Measurements from ENCODE around the gene ARHGAP27. TPM values are rescaled to one million over a fixed set of nuclear protein-coding genes. Genes with fewer than 3 reads are reported as not detected.
A peak's percentile ranks its signal among the peaks of the same experiment; 100 is the strongest.

ARHGAP27 gene
- total and polyA plus RNA-seq, 2 of the 13 experiments (the other 11 are each of a cell fraction or from before 2014, with no cell fraction given): 15.5 to 18.9 TPM

- TF ChIP-seq HDAC2 (CRISPR knock-in tag; IDR thresholded peaks at IDR 0.05) (peak; percentile 45), JUN (CRISPR knock-in tag; IDR thresholded peaks at IDR 0.05) (no peak), PPARG (CRISPR knock-in tag; conservative IDR thresholded peaks at IDR 0.05) (no peak), ELK4 (CRISPR knock-in tag; IDR thresholded peaks at IDR 0.05; ENCODE audit: borderline replicate concordance) (no peak), MIER3 (CRISPR knock-in tag; IDR thresholded peaks at IDR 0.05; ENCODE audit: borderline replicate concordance) (peak; percentile 72; the same call in 1 of the 2 replicates), ZBTB38 (CRISPR knock-in tag; IDR thresholded peaks at IDR 0.05) (peak; percentile 95), ZNF34 (CRISPR knock-in tag; IDR thresholded peaks at IDR 0.05; ENCODE audit: borderline replicate concordance) (no peak), ZNF558 (CRISPR knock-in tag; IDR thresholded peaks at IDR 0.05; ENCODE audit: borderline replicate concordance) (no peak), ZBTB21 (CRISPR knock-in tag; IDR thresholded peaks at IDR 0.05) (no peak), MXD4 (CRISPR knock-in tag; IDR thresholded peaks at IDR 0.05) (peak; percentile 66; the same call in 1 of the 2 replicates), BATF2 (CRISPR knock-in tag; IDR thresholded peaks at IDR 0.05) (no peak), NR3C1 (CRISPR knock-in tag; IDR thresholded peaks at IDR 0.05) (no peak), SRSF1 (optimal IDR thresholded peaks at IDR 0.05; ENCODE audit: low read depth, low read length) (no peak), HDAC1 (CRISPR knock-in tag; IDR thresholded peaks at IDR 0.05) (peak; percentile 59), ZIK1 (CRISPR knock-in tag; IDR thresholded peaks at IDR 0.05; ENCODE audit: borderline replicate concordance, low read depth) (no peak), AHDC1 (CRISPR knock-in tag; IDR thresholded peaks at IDR 0.05; ENCODE audit: borderline replicate concordance) (0 out of 2 replicates have a peak, but pooled peaks have one; percentile 20), KLF16 (CRISPR knock-in tag; IDR thresholded peaks at IDR 0.05) (0 out of 4 replicates have a peak, but pooled peaks of 1 of the 2 experiments have one; percentile 36), ZBED4 (CRISPR knock-in tag; IDR thresholded peaks at IDR 0.05; ENCODE audit: borderline replicate concordance) (0 out of 2 replicates have a peak, but pooled peaks have one; percentile 52)
These were observed 37.6 kb downstream of the ARHGAP27 start (continued) for GRCh38 chr17:45394913-45395568.

Data from HepG2 (cell line).